GM08714 (cell line): ENCODE measurements around the gene MUC5B.
"Not testable (repeated sequence)": the region's sequence is repeated elsewhere in the genome, so short reads cannot be mapped to it uniquely, and the experiment has no call there.

Experiments used
- H3K4me3 ChIP-seq: fragments of 200-500 bp; sonication (Bioruptor generic); 2 replicates; pipeline ENCODE4 v1.5.1; 2014; ENCODE audit warnings: mild to moderate bottlenecking, low read length, inconsistent platforms
- ZNF274 ChIP-seq: IDR thresholded peaks from 2 replicates; pipeline ENCODE4 v1.6.1; 2012; ENCODE audit warnings: mild to moderate bottlenecking, low read depth, low read length

Gene MUC5B

DNA sequence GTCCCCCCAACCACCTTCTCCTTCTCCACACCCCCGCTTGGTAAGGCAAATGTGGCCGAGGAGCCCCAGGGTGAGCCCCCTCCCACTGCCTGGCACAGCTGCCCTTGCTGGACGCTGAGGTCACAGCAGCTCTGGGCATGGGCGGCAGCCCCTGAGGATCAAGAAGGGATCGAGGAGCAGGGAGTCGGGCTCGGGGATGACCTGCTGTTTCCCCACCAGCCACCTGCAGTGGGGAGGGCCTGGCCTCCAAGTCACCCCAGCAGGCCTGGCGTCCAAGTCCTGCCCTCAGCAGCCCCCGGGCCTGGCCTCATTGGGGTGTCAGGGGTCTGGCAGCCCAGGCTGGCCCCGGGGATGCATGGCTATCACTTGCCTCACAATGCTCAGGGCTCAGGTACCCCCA, 41.4 kb upstream of the MUC5B start:
- no peak overlapping the region for H3K4me3 ChIP-seq
- TF ChIP-seq ZNF274: no peak

DNA sequence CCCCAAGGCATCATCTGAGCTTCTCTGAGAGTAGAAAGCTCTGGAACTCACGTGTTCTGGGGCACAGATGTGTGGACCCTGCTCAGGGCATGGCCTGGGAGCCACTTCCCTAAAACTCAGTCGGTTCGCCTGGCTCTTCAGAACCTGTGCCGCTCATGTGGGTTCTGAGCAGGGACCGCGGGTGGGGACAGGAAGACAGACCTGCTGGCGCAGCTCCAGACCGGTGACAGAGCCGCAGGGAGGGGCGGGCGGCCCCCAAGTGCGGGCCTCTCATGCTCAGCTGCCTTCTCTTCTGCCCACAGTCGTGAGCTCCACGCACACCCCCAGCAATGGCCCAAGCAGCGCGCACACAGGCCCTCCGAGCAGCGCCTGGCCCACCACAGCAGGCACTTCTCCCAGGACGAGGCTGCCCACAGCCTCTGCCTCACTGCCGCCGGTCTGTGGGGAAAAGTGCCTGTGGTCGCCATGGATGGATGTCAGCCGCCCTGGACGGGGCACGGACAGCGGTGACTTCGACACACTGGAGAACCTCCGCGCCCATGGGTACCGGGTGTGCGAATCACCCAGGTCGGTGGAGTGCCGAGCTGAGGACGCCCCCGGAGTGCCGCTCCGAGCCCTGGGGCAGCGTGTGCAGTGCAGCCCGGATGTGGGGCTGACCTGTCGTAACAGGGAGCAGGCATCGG, 40.9 kb upstream of the MUC5B start:
- TF ChIP-seq ZNF274: no peak
- no peak overlapping the region for H3K4me3 ChIP-seq

DNA sequence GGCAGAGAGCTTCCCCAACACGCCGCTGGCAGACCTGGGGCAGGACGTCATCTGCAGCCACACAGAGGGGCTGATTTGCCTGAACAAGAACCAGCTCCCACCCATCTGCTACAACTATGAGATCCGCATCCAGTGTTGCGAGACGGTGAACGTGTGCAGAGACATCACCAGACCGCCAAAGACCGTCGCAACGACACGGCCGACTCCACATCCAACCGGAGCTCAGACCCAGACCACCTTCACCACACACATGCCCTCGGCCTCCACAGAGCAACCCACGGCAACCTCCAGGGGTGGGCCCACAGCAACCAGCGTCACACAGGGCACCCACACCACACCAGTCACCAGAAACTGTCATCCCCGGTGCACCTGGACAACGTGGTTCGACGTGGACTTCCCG, 38.7 kb upstream of the MUC5B start:
- H3K4me3 ChIP-seq: not testable (repeated sequence)

DNA sequence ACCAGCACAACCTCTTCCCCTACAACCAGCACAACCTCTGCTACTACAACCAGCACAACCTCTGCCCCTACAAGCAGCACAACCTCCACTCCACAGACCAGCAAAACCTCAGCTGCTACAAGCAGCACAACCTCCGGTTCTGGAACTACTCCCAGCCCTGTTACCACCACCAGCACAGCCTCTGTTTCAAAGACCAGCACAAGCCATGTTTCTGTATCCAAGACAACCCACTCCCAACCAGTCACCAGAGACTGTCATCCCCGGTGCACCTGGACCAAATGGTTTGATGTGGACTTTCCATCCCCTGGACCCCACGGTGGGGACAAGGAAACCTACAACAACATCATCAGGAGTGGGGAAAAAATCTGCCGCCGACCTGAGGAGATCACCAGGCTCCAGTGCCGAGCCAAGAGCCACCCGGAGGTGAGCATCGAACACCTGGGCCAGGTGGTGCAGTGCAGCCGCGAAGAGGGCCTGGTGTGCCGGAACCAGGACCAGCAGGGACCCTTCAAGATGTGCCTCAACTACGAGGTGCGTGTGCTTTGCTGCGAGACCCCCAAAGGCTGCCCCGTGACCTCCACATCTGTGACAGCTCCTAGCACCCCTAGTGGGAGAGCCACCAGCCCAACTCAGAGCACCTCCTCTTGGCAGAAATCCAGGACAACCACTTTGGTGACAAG, 34.3 kb upstream of the MUC5B start:
- not testable (repeated sequence) for H3K4me3 ChIP-seq

DNA sequence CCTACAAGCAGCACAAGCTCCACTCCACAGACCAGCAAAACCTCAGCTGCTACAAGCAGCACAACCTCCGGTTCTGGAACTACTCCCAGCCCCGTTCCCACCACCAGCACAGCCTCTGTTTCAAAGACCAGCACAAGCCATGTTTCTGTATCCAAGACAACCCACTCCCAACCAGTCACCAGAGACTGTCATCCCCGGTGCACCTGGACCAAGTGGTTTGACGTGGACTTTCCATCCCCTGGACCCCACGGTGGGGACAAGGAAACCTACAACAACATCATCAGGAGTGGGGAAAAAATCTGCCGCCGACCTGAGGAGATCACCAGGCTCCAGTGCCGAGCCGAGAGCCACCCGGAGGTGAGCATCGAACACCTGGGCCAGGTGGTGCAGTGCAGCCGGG, 33.0 kb upstream of the MUC5B start:
- H3K4me3 ChIP-seq: not testable (repeated sequence)

DNA sequence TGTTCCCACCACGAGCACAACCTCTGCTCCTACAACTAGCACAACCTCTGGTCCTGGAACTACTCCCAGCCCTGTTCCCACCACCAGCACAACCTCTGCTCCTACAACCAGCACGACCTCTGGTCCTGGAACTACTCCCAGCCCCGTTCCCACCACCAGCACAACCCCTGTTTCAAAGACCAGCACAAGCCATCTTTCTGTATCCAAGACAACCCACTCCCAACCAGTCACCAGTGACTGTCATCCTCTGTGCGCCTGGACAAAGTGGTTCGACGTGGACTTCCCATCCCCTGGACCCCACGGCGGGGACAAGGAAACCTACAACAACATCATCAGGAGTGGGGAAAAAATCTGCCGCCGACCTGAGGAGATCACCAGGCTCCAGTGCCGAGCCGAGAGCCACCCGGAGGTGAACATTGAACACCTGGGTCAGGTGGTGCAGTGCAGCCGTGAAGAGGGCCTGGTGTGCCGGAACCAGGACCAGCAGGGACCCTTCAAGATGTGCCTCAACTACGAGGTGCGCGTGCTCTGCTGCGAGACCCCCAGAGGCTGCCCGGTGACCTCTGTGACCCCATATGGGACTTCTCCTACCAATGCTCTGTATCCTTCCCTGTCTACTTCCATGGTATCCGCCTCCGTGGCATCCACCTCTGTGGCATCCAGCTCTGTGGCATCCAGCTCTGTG, 30.9 kb upstream of the MUC5B start:
- H3K4me3 ChIP-seq: not testable (repeated sequence)

DNA sequence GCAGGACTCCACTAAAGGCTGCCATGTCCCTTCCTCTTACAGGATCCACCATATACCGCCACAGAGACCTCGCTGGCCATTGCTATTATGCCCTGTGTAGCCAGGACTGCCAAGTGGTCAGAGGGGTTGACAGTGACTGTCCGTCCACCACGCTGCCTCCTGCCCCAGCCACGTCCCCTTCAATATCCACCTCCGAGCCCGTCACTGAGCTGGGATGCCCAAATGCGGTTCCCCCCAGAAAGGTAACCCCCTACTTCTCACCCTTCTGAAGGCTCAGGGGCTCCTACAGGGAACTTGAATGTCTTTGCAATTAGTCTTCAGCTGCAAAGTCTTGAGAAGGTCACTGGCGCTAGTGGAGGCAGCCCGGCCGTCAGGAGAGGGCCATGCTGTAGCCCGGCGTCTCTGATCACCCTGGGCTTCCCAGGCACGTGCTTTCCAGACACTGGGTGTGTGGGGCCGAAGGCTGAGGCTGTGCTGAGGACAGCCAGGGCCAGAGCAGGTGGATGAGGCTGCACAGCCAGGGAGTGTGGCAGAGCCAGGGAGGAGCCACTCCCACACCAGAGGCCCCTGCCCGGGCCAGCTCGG, 30.0 kb upstream of the MUC5B start:
- no peak overlapping the region for H3K4me3 ChIP-seq
- no peak for TF ChIP-seq ZNF274

DNA sequence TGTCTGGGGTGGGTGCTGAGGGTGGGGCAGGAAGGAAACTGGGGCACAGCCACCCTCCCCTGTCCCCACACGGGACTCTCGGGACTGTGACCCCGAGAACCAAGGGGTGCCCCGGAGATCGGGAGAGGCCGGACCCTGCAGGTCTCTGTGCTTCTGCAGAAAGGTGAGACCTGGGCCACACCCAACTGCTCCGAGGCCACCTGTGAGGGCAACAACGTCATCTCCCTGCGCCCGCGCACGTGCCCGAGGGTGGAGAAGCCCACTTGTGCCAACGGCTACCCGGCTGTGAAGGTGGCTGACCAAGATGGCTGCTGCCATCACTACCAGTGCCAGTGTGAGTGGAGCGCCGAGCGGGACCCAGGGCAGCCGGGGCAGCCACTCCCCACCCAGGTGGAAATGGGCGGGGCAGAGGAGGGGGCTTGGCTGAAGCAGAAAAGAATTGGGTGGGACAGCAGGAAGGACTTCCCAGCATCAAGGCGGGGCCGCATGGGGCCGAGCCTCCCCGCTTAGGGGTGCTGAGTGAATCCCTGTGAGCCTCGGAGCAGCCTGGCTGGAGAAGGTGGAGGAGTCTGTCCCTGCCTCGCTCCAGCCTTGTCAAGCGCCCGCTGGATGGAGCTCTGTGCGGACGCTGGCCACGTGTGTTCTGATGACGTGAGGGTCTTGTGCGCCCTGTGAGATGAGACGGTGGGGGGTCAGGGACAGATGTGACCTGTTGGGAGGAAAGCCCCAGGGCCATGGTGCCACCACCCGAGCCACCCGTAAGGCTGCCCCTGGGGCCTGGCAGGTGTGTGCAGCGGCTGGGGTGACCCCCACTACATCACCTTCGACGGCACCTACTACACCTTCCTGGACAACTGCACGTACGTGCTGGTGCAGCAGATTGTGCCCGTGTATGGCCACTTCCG, 29.3 kb upstream of the MUC5B start:
- no peak overlapping the region for H3K4me3 ChIP-seq
- no peak for TF ChIP-seq ZNF274

DNA sequence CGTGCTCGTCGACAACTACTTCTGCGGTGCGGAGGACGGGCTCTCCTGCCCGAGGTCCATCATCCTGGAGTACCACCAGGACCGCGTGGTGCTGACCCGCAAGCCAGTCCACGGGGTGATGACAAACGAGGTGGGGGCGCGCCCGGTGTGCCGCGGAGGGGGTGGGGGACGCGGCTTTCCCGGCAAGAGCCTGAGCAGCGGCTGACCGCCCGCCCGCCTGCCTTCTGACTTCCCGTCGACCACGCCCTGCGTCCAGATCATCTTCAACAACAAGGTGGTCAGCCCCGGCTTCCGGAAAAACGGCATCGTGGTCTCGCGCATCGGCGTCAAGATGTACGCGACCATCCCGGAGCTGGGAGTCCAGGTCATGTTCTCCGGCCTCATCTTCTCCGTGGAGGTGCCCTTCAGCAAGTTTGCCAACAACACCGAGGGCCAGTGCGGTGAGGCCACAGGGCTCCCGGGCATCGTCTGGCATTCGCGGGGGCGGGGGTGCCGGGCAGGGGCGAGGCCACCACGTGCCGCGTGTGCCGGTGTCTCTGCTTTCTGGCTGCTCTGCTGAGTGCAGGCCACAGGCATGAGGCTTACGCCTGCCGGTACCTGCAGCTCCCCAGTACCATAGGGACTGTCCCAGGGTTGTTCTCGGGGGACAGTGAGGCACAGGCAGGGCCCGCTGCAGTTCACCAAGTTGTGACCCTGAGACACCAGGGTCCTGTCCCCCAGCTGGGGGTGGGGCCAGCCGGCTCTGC, 28.5 kb upstream of the MUC5B start:
- TF ChIP-seq ZNF274: no peak
- H3K4me3 ChIP-seq: no peak overlapping the region

DNA sequence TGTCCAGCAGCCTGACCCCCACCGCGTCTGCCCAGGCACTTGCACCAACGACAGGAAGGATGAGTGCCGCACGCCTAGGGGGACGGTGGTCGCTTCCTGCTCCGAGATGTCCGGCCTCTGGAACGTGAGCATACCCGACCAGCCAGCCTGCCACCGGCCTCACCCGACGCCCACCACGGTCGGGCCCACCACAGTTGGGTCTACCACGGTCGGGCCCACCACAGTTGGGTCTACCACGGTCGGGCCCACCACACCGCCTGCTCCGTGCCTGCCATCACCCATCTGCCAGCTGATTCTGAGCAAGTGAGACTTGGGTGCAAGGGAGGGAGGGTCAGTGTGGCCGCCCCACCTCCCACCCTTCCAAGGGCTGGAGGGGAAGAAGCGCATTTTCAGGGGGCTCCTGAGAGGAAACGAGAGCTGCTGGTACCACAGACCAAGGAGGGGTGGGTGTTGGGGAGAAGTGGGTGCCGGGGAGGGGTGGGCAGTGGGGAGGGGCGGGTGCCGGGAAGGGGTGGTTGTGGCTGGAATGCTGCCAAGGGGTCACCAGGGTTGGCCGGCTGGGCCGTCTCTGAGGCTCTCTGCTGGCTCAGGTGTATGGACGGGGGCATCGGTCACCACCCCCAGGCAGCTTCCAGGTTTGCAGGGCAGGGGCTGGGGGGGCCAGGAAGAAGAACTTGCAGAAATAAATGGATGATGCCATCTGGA, 27.7 kb upstream of the MUC5B start:
- H3K4me3 ChIP-seq: no peak overlapping the region
- no peak for TF ChIP-seq ZNF274

DNA sequence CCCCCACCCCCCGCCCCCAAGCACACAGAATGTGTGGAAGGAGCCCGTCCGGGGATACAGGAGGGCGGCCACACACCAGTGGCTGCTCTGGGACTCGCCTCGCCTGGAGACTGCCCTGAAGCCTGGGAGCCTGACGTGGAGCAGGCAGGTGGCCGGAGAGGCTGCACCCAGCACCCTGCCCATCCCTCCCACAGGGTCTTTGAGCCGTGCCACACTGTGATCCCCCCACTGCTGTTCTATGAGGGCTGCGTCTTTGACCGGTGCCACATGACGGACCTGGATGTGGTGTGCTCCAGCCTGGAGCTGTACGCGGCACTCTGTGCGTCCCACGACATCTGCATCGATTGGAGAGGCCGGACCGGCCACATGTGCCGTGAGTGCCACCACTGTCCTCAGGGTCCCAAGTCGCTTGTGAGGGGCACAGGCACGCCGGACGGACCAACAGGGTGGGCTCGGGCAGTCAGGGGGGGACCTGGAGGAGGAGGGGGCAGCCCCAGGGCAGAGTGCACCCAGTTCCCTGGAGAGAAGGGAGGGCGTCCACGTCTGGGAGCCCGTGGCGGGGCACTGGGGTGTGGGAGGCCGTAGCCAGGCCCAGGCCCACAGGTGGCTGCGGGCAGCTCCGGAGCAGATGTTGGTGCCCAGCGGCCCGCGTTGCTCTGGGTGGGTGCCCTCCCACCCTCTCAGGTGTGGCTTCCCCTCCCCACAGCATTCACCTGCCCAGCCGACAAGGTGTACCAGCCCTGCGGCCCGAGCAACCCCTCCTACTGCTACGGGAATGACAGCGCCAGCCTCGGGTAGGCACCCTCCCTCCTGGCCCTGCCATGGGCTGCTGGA, 27.0 kb upstream of the MUC5B start:
- no peak overlapping the region for H3K4me3 ChIP-seq
- TF ChIP-seq ZNF274: no peak
